Fibroblast of mammary gland (primary cell): Measurements from ENCODE around the gene IFIT5.
A peak's percentile ranks its signal among the peaks of the same experiment; 100 is the strongest.

Source experiments
- DNase-seq: peaks from one replicate; pipeline ENCODE4 v3.0.0-alpha.2; 2010; ENCODE audit warnings: low read depth
- H3K4me3 ChIP-seq: 2 replicates; pipeline ENCODE4 v1.5.1; 2011; ENCODE audit warnings: low read depth, mild to moderate bottlenecking, low read length, moderate library complexity; ENCODE audit not compliant: control insufficient read depth
- CTCF ChIP-seq: conservative IDR thresholded peaks from 2 replicates; pipeline ENCODE4 v1.5.1; 2011; ENCODE audit warnings: low read depth, low read length, inconsistent platforms; ENCODE audit not compliant: control insufficient read depth, insufficient read depth

Gene IFIT5

GRCh38 chr10:89463846-89464537 lies 49.6 kb downstream of the IFIT5 start:
- no peak for TF ChIP-seq CTCF
- no peak overlapping the region for H3K4me3 ChIP-seq
- DNase-seq: no peak

- H3K4me3 ChIP-seq: no peak overlapping the region
- TF ChIP-seq CTCF: no peak
- no peak for DNase-seq
Measured at GRCh38 chr10:89465196-89465595, 50.8 kb downstream of the IFIT5 start.

GRCh38 chr10:89466599-89467035 lies 52.2 kb downstream of the IFIT5 start:
- peak; percentile 63 for TF ChIP-seq CTCF
- DNase-seq: peak; percentile 62
- H3K4me3 ChIP-seq: no peak overlapping the region

GRCh38 chr10:89468191-89468965 lies 54.0 kb downstream of the IFIT5 start:
- H3K4me3 ChIP-seq: no peak overlapping the region
- no peak for TF ChIP-seq CTCF
- DNase-seq: no peak

GRCh38 chr10:89469517-89469916 lies 55.1 kb downstream of the IFIT5 start:
- no peak overlapping the region for H3K4me3 ChIP-seq
- no peak for DNase-seq
- TF ChIP-seq CTCF: no peak
